HFFc6 (cell line): ENCODE measurements around the gene CLCN1. TPM values are rescaled to one million over a fixed set of nuclear protein-coding genes. Genes with fewer than 3 reads are reported as not detected.

Source experiments
- DNase-seq: peaks from one replicate; pipeline ENCODE4 v3.0.0-alpha.2; 2018
- H3K27ac Mint-ChIP-seq: 2 replicates; pipeline ENCODE4 v1.8.0; 2020; ENCODE audit warnings: mild to moderate bottlenecking, mixed read lengths
- H3K27me3 Mint-ChIP-seq: 2 replicates; pipeline ENCODE4 v1.8.0; 2021; ENCODE audit warnings: mild to moderate bottlenecking, moderate library complexity, mixed read lengths; ENCODE audit not compliant: insufficient read depth
- H3K36me3 Mint-ChIP-seq: 2 replicates; pipeline ENCODE4 v1.8.0; 2021; ENCODE audit warnings: low read depth, mixed read lengths
- H3K4me1 Mint-ChIP-seq: 2 replicates; pipeline ENCODE4 v1.8.0; 2020; ENCODE audit warnings: low read depth, mixed read lengths
- H3K4me3 Mint-ChIP-seq: 2 replicates; pipeline ENCODE4 v1.8.0; 2020; ENCODE audit warnings: mild to moderate bottlenecking, moderate library complexity, mixed read lengths
- H3K9me3 Mint-ChIP-seq: 2 replicates; pipeline ENCODE4 v1.8.0; 2020; ENCODE audit warnings: mild to moderate bottlenecking, mixed read lengths
- CTCF ChIP-seq: fragments of 200-600 bp; sonication (generic); IDR thresholded peaks from 2 replicates; pipeline ENCODE4 v1.5.0; 2021; ENCODE audit warnings: antibody characterized with exemption, mild to moderate bottlenecking
- total RNA-seq, 6 experiments: library from RNA; stranded (reverse); fragmentation: NEBNext Ultra II Directional; extraction: Animal tissue kit (Norgen Biotek cat#: 25700); gene quantifications; 2 replicates in 1 of 6; 3 replicates in 5 of 6; pipeline ENCODE4 v1.2.3, GENCODE V29; 2021

The CLCN1 gene
- total RNA-seq, 6 experiments from 2014 or later, result not detected

GRCh38 chr7:143284591-143285469 lies 31.1 kb upstream of the CLCN1 start, which contains the start of gene TMEM139:
TSS of gene TMEM139 (plus strand) at chr7:143284958. CDS start at chr7:143285958, 1,000 bp downstream.
- Mint-ChIP-seq H3K9me3 (peaks cover 4% of the 10 kb centered on the region; the same call in 1 of the 2 replicates), H3K4me1 (peaks cover 35% of the 10 kb centered on the region), H3K4me3 (no peak within 1 kb of the TSS), H3K27ac (no peak within 1 kb of the TSS), H3K27me3 (peaks cover 6% of the 10 kb centered on the region; the same call in 1 of the 2 replicates), H3K36me3 (peaks cover 14% of the 10 kb centered on the region)
- no peak for DNase-seq
- TF ChIP-seq CTCF, result no peak

- DNase-seq, result no peak
- TF ChIP-seq CTCF, result no peak
- Mint-ChIP-seq H3K36me3 (peaks cover 15% of the 10 kb centered on the region), H3K4me1 (peaks cover 35% of the 10 kb centered on the region), H3K27me3 (peaks cover 6% of the 10 kb centered on the region; the same call in 1 of the 2 replicates), H3K9me3 (peaks cover 4% of the 10 kb centered on the region; the same call in 1 of the 2 replicates), H3K27ac (no peak overlapping the region), H3K4me3 (no peak overlapping the region)
Measured at GRCh38 chr7:143285470-143285778, 30.5 kb upstream of the CLCN1 start.

GRCh38 chr7:143285806-143286521 lies 29.9 kb upstream of the CLCN1 start:
- no peak overlapping the region for H3K27ac Mint-ChIP-seq
- no peak for DNase-seq
- TF ChIP-seq CTCF, result no peak
- H3K27me3 Mint-ChIP-seq, result peaks cover 6% of the 10 kb centered on the region; the same call in 1 of the 2 replicates
- H3K4me1 Mint-ChIP-seq, result peaks cover 41% of the 10 kb centered on the region
- no peak overlapping the region for H3K4me3 Mint-ChIP-seq
- peaks cover 4% of the 10 kb centered on the region; the same call in 1 of the 2 replicates for H3K9me3 Mint-ChIP-seq
- H3K36me3 Mint-ChIP-seq, result peaks cover 15% of the 10 kb centered on the region

- Mint-ChIP-seq H3K36me3 (peaks cover 19% of the 10 kb centered on the region), H3K9me3 (peaks cover 4% of the 10 kb centered on the region; the same call in 1 of the 2 replicates), H3K4me3 (no peak overlapping the region), H3K27me3 (peaks cover 6% of the 10 kb centered on the region; the same call in 1 of the 2 replicates), H3K4me1 (peaks cover 46% of the 10 kb centered on the region), H3K27ac (no peak overlapping the region)
- DNase-seq, result no peak
- TF ChIP-seq CTCF, result no peak
Measured at GRCh38 chr7:143286522-143286890, 29.4 kb upstream of the CLCN1 start.

GRCh38 chr7:143287339-143287934 lies 28.5 kb upstream of the CLCN1 start:
- DNase-seq, result no peak
- H3K9me3 Mint-ChIP-seq, result peaks cover 4% of the 10 kb centered on the region; the same call in 1 of the 2 replicates
- peaks cover 6% of the 10 kb centered on the region; the same call in 1 of the 2 replicates for H3K27me3 Mint-ChIP-seq
- H3K4me3 Mint-ChIP-seq, result peak overlapping the region; percentile 98
- TF ChIP-seq CTCF, result no peak
- peaks cover 48% of the 10 kb centered on the region for H3K4me1 Mint-ChIP-seq
- H3K36me3 Mint-ChIP-seq, result peaks cover 28% of the 10 kb centered on the region
- H3K27ac Mint-ChIP-seq, result peak overlapping the region; percentile 3; the same call in 1 of the 2 replicates
